ENCODE measurements around the gene LRRC53. TPM values are rescaled to one million over a fixed set of nuclear protein-coding genes. Genes with fewer than 3 reads are reported as not detected.

Gene LRRC53
- total RNA-seq, 1 donor from 2014 or later: not detected

DNA sequence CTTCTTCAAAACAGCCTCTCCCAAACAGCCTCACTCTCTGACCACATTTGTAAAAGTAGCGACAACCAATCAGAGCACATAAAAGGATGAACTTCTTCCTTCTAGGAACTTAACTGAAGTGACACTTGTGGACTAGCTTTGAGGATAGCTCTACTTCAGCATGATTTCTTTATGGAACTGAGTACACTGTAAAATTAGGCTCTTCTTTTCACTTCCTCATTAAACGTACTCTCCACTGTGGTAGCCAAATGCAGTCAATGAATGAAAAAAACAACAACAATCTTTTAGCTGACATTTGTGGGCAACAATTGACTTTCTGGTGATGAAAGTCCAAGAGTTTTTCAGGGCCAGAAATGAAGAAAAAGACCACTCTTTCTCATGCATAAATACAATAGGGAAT lies 9.6 kb downstream of the LRRC53 start:
- intact Hi-C loops (cut with micrococcal nuclease): no loop called here

DNA sequence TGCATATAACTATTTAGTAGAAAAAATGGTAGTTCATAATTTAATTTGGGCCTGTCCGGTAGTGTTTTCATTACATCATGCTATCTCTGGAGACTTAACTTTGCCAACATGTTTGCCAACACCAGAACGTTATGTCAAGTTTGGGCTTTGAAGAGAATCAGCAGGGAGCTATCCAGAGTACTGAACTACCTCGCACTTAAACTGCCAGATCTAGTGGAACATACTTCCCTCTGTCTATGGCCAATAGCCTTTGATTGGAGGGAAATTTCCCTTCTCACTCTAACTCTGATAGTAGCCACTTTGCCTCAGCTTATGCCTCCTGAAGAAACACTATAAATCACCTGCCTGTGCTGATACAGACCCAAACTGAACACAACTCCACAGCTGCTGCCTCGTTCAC lies 10.0 kb downstream of the LRRC53 start:
- intact Hi-C loops (cut with micrococcal nuclease): no loop called here

DNA sequence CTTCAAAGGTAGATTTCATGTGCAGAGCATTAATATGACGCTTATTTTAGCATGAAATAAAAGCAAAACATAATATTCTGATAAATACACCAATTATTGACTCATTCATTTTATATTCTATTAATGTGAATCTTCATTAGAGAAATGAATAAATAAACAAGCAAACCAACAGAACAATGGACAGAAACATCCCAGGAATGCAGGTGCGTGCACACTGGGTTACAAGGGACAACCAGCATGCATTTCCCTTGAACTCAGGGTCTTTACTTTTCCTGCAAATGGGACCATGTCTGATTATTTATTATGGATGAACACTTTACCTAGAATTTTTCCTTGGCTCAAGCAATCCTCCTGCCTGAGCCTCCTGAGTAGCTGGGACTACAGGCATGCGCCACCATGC lies 13.5 kb downstream of the LRRC53 start:
- intact Hi-C loops (cut with micrococcal nuclease): no loop called here

DNA sequence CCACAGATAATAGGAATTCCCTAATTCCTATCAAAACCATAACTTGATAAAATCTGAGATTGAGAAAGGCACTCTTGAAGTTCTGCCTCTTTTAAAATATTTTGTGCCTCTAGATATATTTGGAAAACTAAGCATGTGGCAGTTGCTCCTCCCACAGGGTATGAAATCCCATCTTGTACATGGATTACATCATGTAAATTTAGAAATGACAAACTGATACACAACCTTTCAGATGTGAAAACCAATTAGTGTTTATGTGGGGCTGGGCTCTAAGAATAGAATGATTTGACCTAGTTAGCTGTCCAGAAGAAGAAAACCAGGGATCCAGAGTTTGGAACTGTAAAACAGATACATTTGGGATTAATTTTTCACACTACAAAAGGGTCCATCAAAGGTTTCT lies 15.7 kb downstream of the LRRC53 start:
- intact Hi-C loops (cut with micrococcal nuclease): no loop called here

DNA sequence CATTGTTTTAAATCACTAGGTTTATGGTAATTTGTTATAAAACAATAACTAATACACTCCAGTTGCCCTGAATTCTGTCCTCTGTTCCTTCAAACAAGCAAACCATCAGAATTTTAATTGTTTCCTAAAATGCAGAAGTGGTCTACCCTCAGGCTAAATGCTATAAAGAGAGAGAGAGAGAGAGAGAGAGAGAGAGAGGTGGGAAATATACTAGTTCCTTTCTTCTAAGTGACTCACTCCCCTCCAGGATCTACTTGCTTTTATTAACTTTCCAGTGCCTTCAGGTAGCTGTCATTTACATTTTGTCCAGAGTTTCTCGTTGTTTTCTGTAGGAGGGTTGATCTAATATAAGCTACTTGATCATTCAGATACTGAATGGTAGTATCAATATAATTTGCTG lies 26.4 kb downstream of the LRRC53 start:
- intact Hi-C loops (cut with micrococcal nuclease): no loop called here

DNA sequence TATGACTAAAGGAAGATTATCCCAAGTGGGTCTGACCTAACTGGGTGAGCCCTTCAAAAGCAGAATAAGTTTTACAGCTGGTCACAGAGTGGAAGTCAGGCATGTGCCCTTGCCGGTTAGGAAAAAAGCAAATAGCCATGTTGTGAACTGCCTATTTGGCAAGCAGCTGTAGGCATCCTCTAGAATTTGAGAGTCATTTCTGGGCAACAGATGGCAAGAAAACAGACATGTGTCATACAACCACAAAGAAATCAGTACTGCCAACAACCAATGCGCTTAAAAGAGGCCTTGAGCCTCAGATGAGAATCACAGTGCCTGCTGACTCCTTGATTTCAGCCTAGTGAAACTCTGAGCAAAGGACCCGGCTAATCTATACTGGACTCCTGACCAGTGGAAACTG lies 26.8 kb downstream of the LRRC53 start:
- intact Hi-C loops (cut with micrococcal nuclease): no loop called here

DNA sequence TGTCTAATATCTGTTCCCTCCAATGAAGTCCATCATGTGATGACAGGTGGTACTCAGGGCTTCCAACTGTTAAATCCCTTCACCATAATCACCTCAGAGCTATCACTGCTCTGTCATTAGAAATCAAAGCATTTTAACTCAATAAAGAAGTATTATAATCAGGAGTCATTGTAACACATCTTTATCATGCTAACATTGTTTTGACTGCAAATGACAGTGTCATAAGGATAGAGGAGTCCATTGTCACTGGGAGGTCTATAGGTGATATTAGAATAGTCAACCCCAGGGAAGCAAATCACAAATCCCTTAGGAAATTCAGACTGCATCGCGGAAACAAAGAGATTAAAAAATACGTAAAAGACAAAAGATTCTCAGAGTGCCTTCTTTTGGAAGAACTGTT lies 30.8 kb downstream of the LRRC53 start:
- intact Hi-C loops (cut with micrococcal nuclease): no loop called here

DNA sequence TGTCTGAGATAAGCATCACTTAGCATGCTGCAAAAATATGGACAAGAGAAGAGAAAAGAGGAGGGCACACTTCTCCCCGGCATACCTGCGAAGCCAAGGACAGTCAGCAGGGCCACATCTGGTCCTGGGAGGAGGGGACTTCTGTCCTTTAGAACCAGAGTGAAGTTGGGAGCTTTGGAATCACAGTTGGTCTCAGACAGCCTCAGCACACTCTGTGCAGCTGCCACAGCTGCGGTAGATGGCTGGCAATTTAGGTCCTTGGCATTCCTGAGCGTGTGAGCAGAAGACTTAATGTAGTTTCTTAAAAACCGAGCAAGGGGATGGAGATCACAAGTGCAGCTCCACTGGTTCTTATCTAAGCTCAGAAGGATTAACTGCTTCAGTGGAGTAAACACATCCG lies 32.3 kb downstream of the LRRC53 start:
- intact Hi-C loops (cut with micrococcal nuclease): no loop called here

DNA sequence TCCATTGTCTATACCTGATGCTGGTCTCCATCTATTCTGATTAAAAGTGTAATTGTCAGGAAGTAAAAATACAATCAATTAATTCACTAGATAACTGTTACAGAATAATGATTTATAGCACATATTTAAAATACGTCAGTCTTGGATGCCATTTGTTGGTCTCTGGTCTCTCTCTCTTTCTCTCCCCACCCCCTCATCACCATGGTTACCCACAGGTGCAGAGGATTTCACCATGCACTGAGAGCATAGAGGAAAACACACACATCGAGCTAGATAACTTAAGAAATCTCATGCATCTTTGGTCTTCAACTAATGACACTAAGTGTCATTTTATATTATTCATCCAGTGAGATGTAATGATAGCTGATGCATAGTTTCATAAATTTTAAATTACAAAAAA lies 33.4 kb downstream of the LRRC53 start:
- intact Hi-C loops (cut with micrococcal nuclease): no loop called here

DNA sequence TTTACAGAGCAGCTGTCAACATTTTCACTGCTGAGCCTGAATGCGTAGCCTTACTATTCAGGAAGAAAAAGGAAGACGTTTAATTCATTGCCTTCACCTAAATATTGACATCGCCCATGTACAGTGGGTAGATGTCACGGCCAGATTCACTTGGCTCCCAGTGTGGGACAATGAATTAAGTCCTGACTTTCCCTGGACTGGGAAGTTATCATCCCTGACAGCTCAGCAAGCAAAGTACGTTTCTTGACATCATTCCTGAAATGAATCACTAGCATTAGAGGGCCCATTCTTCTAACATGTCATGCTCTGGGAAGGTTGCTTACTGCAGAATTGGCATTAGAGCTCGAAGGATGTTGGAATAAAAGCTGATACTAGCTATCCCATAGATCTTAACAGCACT lies 37.8 kb downstream of the LRRC53 start:
- intact Hi-C loops (cut with micrococcal nuclease): no loop called here

DNA sequence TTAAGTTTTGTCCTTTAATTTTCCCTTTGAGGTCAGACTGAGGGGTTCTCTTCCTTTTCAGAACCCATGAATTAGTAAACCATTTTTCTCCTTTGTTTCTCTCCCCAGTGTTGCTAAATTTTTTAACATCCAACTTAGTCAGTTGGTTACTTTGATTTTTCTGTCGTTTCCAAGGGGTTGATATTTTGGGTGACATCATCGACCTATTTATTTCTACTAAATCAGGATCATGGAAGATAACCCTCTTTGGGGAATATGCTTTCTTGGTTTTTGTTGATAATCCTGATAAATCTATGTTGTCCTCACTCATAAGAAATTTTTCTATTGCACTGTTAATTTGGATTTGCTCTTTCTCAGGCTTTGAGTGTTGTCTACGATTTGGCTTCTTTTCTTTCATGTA lies 40.9 kb downstream of the LRRC53 start:
- intact Hi-C loops (cut with micrococcal nuclease): no loop called here

DNA sequence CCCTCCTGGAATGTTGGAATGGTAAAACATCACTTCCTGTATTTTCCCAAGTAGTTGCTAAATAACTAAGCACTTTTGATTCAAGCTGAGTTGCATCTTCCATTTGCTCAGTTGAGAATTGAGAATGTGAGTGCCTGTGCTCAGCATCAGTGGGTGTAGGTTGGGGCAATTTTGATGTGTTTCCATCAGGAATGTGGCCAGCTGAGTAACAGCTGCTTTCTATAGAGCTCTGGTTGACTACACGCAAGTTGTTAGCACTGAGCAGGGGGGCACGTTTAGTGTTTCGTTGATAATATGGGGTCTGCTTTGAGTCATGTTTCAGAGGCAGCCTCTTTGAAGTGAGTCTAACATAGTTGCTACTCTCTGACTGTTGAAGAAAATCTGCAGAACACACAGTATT lies 41.5 kb downstream of the LRRC53 start:
- intact Hi-C loops (cut with micrococcal nuclease): no loop called here

DNA sequence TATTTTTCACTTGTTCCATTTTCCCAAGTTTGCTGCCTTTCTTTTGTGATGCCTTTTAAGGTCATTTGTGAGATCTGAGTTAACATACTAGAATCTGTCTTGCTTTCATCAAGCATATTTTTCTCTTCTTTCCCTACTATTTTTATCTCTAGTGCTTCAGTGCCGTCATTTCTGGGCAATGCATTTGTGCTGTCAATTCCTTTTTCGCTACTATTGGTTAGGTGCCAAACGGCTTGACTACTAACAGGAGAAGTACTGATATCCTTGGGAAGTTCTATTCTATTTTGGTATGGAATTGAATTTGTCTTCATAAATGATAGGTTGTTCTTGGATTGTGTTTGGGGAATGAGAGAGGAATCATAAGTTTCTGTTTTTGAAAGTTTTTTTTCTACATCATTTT lies 42.2 kb downstream of the LRRC53 start:
- intact Hi-C loops (cut with micrococcal nuclease): no loop called here

DNA sequence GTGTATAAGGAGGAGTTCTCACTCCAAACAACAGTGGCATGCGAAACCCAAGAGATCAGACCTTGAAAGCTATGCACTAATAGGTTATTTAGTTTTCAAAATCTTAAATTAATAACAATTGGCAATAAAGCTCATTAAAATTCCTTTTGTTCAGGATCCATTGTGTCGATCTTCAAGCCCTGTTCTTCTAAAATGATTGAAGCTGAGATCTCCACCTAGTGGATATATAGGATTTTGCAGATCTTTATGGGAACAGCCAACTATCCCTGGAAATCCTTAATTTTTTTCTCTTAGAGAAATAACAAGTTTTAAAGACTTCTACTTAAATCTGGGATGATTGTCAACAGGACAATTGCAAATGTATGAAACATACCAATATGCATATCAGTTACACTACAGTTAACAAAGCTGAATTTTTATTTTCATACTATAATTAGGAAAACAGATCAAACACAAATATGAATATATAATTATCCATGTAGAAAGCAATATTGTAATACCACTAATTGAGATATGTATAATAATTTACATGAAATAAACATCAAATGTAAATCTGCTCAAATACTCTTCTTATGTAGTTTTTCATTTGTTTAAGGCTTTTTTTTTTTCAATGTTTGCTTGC lies 43.3 kb downstream of the LRRC53 start:
- intact Hi-C loops (cut with micrococcal nuclease): no loop called here

DNA sequence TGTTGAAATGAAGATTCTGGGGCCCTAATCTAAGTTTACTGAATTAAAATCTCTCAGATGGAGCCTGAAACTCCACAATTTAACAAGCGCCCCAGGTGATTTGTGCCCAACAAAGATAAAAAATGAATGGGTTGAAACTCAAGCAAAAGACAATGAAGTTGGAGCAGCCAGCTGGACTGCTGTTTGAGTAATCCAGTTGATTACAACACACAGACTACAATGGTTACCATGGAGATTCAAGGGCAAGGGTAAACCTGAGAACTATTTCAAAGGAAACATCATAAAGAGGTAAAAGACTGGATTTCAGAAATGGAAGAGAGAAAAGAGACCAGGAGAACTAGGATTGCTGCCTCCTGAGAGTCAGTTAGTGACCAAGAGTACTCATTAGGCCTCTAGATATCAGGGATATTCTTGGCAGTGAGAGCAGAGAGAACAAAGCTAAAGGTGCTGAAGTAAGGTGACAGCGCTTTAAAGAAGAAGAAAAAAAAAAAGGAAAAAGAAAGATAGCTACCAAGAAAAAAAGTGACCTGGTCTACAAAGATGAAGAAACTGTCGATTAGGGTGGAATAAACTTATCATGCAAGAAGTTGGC lies 44.5 kb downstream of the LRRC53 start:
- intact Hi-C loops (cut with micrococcal nuclease): no loop called here

DNA sequence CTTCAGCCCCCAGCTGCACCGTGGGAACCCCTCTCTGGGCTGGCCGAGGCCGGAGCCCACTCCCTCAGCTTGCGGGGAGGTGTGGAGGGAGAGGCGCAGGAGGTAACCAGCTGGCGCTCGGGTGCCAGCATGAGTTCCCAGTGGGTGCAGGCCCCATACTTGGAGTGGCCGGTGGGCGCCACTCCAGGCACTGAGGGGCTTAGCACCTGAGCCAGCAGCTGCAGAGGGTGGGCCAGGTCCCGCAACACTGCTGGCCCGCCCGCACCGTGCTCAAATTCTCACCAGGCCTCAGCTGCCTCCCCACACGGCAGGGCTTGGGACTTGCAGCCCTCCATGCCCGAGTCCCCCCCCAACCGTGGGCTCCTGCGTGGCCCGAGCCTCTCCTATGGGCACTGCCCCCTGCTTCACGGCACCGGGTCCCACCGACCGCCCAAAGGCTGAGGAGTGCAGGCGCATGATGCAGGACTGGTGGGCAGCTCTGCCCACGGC lies 47.2 kb downstream of the LRRC53 start:
- intact Hi-C loops (cut with micrococcal nuclease): no loop called here

DNA sequence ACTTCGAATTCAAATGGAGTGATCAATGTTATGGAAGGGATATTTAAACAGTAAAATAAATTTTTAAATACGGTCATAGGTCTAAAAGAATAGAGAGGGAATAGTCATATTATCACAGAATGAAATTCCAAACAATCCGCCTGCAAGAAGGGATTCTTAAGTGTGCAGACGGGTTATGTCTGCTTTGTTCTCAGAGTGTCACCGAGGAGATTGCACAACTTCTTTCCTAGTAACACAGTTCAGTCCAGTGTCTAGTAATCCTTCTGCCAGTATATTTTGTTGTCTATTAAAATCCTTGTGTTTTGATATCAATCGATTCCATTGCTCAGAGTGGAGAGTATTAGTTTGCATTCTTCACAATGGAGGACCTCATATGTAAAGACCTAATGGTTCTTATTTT lies 48.4 kb downstream of the LRRC53 start:
- intact Hi-C loops (cut with micrococcal nuclease): no loop called here

DNA sequence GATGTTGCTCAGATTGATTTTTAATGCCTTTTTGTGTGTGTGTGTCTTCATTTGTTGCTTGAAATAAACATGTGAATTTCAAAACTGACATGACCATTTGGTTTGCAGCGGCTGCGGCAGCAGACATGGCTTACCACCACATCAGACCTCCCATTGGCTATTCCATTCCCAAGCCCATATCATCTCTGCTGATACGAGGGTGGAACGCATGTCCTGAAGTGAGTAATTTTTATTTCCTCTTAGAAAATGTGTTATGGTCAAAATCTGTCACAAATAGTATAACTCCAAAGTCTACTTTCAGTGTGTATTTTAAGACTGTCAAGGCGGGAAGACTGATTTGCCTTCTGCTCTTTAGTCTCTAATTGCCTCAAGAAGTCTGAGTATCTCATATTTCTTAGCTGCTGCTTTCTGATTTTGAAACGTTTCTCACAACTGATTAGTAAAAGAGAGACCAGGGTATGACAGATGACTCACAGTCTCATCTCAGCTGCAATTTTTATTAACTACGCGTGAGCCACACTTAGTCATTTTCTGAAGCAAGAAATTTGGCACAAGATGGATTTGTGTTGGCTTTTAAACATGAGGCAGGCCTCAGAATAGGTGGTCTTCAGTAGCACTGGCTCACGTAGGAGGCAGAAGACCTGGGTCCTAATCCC lies 49.0 kb downstream of the LRRC53 start:
- intact Hi-C loops (cut with micrococcal nuclease): no loop called here

DNA sequence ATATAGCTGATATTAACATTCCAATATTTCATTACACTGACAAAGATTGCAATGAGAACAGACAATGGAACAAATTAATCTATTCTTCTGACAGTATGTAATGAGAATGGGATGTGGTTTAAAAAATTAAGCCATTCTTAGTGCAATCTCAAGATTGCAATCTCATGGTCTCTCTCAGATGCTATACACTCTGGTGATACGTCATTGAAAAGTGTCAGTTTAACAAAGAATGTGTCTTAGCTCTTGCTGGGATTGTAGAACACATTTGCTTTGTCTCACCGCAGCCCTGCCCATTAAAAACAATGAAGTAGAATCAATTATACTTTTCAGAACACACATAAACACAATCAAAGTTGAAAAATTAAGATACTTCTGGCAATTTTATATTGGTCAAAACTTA lies 55.2 kb downstream of the LRRC53 start:
- intact Hi-C loops (cut with micrococcal nuclease): no loop called here

DNA sequence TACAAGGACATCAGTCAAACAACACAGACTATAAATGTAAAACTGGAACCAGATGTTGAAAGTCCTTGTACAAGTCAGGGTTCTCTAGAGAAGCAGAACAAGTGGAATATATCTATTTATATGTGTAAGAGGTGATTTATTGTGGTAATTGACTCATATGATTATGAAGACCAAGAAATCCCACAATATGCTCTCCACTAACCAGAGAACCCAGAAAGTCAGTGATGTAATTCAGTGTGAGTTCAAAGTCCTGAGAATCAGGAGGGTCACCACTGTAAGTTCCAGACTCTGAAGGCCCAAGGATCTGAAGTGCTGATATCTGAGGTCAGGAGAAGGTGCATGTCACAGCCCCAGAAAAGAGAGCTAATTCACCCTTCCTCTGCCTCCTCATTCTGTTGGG lies 57.0 kb downstream of the LRRC53 start:
- intact Hi-C loops (cut with micrococcal nuclease): no loop called here

DNA sequence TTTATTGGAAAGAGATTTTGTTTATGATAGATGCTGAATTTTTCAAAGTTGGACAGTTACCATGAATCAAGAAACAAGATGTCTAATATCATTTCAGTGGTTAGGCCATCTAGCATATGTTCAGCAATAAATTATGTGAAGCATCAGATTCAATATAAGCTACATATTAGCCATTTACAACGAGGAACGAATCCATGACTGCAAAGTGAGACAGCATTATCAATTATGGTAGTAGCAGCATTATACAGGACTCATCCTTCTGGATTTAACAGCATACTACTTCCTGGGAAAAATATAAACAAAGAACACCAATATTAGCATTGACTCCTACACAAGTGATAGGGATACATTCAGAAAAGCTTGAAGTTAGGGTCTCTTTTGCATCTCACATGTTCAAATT lies 59.1 kb downstream of the LRRC53 start:
- intact Hi-C loops (cut with micrococcal nuclease): no loop called here

DNA sequence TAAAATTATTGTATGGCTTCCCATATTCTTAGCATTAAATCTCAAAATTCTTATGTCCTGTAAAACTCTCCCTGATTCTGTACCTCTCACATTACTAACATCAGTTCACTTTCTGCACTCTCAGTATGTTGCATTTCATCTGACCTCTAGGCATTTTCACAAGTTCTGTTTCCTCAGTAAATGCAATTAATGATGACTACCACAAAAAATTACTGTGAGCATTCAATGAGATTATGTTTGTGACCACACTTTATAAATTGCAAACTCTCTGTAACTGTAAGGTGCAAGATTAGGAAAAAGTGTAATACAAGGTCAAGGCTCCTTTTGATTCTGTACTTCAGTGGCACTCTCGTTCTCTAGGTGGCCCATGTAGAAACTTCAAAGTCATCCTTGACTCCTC lies 60.4 kb downstream of the LRRC53 start:
- intact Hi-C loops (cut with micrococcal nuclease): no loop called here

DNA sequence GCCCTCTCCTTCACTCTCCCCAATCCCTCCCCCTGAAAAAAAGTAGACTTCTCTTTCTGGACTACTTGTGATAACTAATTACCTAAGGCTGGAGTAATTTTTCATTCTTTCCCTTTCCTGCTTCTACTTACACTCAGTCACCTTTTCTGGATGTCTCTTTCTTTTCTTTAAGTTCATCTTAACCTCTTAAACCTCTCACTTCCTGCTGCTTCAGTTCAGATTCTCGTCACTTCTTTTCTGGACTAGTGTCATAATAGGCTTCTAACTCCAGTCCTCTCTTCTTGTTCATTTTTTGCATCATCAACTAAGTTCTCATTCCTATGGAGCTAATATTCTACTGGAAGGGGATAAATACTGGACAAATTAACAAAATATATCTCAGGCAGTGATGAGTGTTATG lies 75.4 kb downstream of the LRRC53 start:
- intact Hi-C loops (cut with micrococcal nuclease): no loop called here
